ENCODE measurements around the gene MRPL57.
"Not testable (repeated sequence)": the region's sequence is repeated elsewhere in the genome, so short reads cannot be mapped to it uniquely, and the experiment has no call there.

- TF ChIP-seq, protein P1, sequence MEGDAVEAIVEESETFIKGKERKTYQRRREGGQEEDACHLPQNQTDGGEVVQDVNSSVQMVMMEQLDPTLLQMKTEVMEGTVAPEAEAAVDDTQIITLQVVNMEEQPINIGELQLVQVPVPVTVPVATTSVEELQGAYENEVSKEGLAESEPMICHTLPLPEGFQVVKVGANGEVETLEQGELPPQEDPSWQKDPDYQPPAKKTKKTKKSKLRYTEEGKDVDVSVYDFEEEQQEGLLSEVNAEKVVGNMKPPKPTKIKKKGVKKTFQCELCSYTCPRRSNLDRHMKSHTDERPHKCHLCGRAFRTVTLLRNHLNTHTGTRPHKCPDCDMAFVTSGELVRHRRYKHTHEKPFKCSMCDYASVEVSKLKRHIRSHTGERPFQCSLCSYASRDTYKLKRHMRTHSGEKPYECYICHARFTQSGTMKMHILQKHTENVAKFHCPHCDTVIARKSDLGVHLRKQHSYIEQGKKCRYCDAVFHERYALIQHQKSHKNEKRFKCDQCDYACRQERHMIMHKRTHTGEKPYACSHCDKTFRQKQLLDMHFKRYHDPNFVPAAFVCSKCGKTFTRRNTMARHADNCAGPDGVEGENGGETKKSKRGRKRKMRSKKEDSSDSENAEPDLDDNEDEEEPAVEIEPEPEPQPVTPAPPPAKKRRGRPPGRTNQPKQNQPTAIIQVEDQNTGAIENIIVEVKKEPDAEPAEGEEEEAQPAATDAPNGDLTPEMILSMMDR (IDR thresholded peaks at IDR 0.05; ENCODE audit: borderline replicate concordance, extremely low read depth, low read length, poor library complexity, severe bottlenecking) = not testable (repeated sequence)
- TF ChIP-seq EZH2 (IDR thresholded peaks at IDR 0.05; ENCODE audit: borderline replicate concordance, low read depth, low read length, severe bottlenecking) = not testable (repeated sequence)
These were observed 21.3 kb downstream of the MRPL57 start for GRCh38 chr13:21197606-21198225.

Measured in DND-41 (cell line).